K562 (cell line): ENCODE measurements around the gene LCE7A. TPM values are rescaled to one million over a fixed set of nuclear protein-coding genes. Genes with fewer than 3 reads are reported as not detected.

Experiments used
- ATAC-seq: fragments of 200-7000 bp; cut with Tn5 transposase; 3 replicates; pipeline ENCODE4 v1.9.1; 2020; ENCODE audit warnings: moderate library complexity
- BruUV-seq: library from RNA; stranded (reverse); fragments of 400-500 nt; replicated peaks from 2 replicates; lab custom pipeline; 2021; lab: Mats Ljungman, UMichigan
- CTCF ChIA-PET: fragments of 300-600 bp; formaldehyde crosslinking; extraction: SDS; loops from one replicate; lab custom pipeline; 2021; ENCODE audit warnings: low intra/inter-chr PET ratio; lab: Yijun Ruan, JAX
- POLR2A ChIA-PET: fragments of 300-600, 350-650 bp; sonication (Branson Sonifier 250); formaldehyde crosslinking; extraction: SDS; loops from one replicate; lab custom pipeline; 2021; ENCODE audit warnings: antibody characterized with exemption, inconsistent platforms; lab: Yijun Ruan, JAX
- DNase-seq, 4 experiments: peaks; one replicate each; pipeline versions ENCODE4 v3.0.0 to v3.0.0-alpha.2; 2011 to 2018; ENCODE audit warnings: low spot score in 3 of 4, mixed read lengths in 3 of 4; ENCODE audit errors: extremely low read depth in 1 of 4
- FAIRE-seq: peaks from 2 replicates; lab custom pipeline; 2011; peaks lifted over from hg19 to GRCh38; lab: Jason Lieb, UNC
- H2AFZ ChIP-seq: 2 replicates; pipeline ENCODE4 v1.6.0; 2011; ENCODE audit warnings: low read depth, low read length, control low read depth, inconsistent platforms
- H3K27ac ChIP-seq: fragments of 200-600 bp; 3 replicates; pipeline ENCODE4 v1.8.0; 2011; ENCODE audit warnings: low read depth, mild to moderate bottlenecking, control low read depth, inconsistent platforms, low read length, moderate library complexity, mixed read lengths; ENCODE audit errors: extremely low read depth
- H3K27me3 ChIP-seq, 2 experiments: fragments of 300-600 bp in 1 of 2; 2 replicates in 1 of 2; 3 replicates in 1 of 2; pipeline versions ENCODE4 v1.6.0 to v1.8.0; 2011; ENCODE audit warnings: inconsistent platforms in 2 of 2, low read length in 2 of 2, mild to moderate bottlenecking in 1 of 2, mixed read lengths in 1 of 2, moderate library complexity in 1 of 2; ENCODE audit not compliant: control insufficient read depth in 2 of 2, insufficient read depth in 2 of 2
- H3K36me3 ChIP-seq: fragments of 300-600 bp; 3 replicates; pipeline ENCODE4 v1.8.0; 2011; ENCODE audit warnings: mild to moderate bottlenecking, low read length, inconsistent platforms; ENCODE audit not compliant: control insufficient read depth, insufficient read depth
- H3K4me1 ChIP-seq, 2 experiments: fragments of 200-600 bp in 1 of 2; replicated peaks in 1 of 2; 2 replicates in 1 of 2; 3 replicates in 1 of 2; pipeline versions ENCODE4 v1.5.1 to v1.8.0; 2011; ENCODE audit warnings: inconsistent platforms in 2 of 2, low read length in 2 of 2, mild to moderate bottlenecking in 1 of 2, mixed read lengths in 1 of 2, moderate library complexity in 1 of 2; ENCODE audit not compliant: control insufficient read depth in 2 of 2, insufficient read depth in 2 of 2
- H3K4me2 ChIP-seq: 2 replicates; pipeline ENCODE4 v1.6.1; 2011; ENCODE audit warnings: low read length, control low read depth, inconsistent platforms, mixed read lengths; ENCODE audit not compliant: insufficient read depth
- H3K4me3 ChIP-seq: fragments of 200-600 bp; sonication (generic), shearing (Covaris generic); 2 replicates; pipeline ENCODE4 v1.5.1; 2016; ENCODE audit warnings: control low read depth, inconsistent platforms
- H3K79me2 ChIP-seq: fragments of 200-600 bp; 3 replicates; pipeline ENCODE4 v1.8.0; 2011; ENCODE audit warnings: low read length, inconsistent platforms; ENCODE audit not compliant: control insufficient read depth, insufficient read depth
- H3K9ac ChIP-seq, 2 experiments: 2 replicates each; pipeline versions ENCODE4 v1.6.0 to v1.6.1; 2011; ENCODE audit warnings: low read depth in 2 of 2, low read length in 2 of 2, control low read depth in 1 of 2, inconsistent platforms in 1 of 2, mild to moderate bottlenecking in 1 of 2, mixed read lengths in 1 of 2; ENCODE audit not compliant: insufficient read depth in 1 of 2
- H3K9me1 ChIP-seq: one replicate; pipeline ENCODE4 v1.6.0; 2011; ENCODE audit warnings: inconsistent platforms, mild to moderate bottlenecking, low read length, moderate library complexity; ENCODE audit not compliant: control insufficient read depth, insufficient read depth
- H3K9me3 ChIP-seq: replicated peaks from 2 replicates; pipeline ENCODE4 v1.5.1; 2011; ENCODE audit warnings: low read depth, low read length, inconsistent platforms; ENCODE audit not compliant: control insufficient read depth, insufficient read depth
- H4K20me1 ChIP-seq: replicated peaks from 2 replicates; pipeline ENCODE4 v1.6.1; 2011; ENCODE audit warnings: low read length, inconsistent platforms, mixed read lengths; ENCODE audit not compliant: control insufficient read depth, insufficient read depth
- ETS2 ChIP-seq: IDR thresholded peaks from 2 replicates; pipeline ENCODE4 v1.6.1; 2016; ENCODE audit warnings: borderline replicate concordance, missing genetic modification characterization, mild to moderate bottlenecking, moderate library complexity, missing compliant biosample characterization; ENCODE audit not compliant: poor library complexity, severe bottlenecking
- MBD2 ChIP-seq: sonication (generic); IDR thresholded peaks from 2 replicates; pipeline ENCODE4 v1.6.1; 2016; ENCODE audit warnings: low read depth, borderline replicate concordance
- MEF2A ChIP-seq: IDR thresholded peaks from 2 replicates; pipeline ENCODE4 v1.6.1; 2011; ENCODE audit warnings: low read depth, mild to moderate bottlenecking, low read length, moderate library complexity; ENCODE audit not compliant: control insufficient read depth
- NCOA4 ChIP-seq: fragments of 450-650 bp; IDR thresholded peaks from 2 replicates; pipeline ENCODE4 v1.6.1; 2018; ENCODE audit warnings: mild to moderate bottlenecking; ENCODE audit not compliant: partially characterized antibody
- TOE1 ChIP-seq, 2 experiments: fragments of 450-650 bp in 1 of 2; sonication (generic) in 1 of 2; formaldehyde crosslinking in 1 of 2; IDR thresholded peaks; 2 replicates each; pipeline versions ENCODE4 v1.7.1 to v1.8.0; 2016 to 2022; ENCODE audit warnings: borderline replicate concordance in 2 of 2, mild to moderate bottlenecking in 2 of 2, antibody characterized with exemption in 1 of 2, inconsistent platforms in 1 of 2, low read depth in 1 of 2, missing genetic modification reagents in 1 of 2, moderate library complexity in 1 of 2
- WGBS: fragments of 100-300 bp; shearing (Covaris generic); methylation state at CpG from one replicate; pipeline ENCODE4 v1.1.6; 2016; ENCODE audit warnings: low coverage, mixed read lengths; ENCODE audit not compliant: insufficient coverage; ENCODE audit errors: missing lambda C conversion rate; 5-methylcytosine and 5-hydroxymethylcytosine counted together
- in situ Hi-C: fragments of 300-500 bp; cut with MboI; formaldehyde crosslinking; loops from 4 replicates; pipeline ENCODE4 v1.15.0; 2018; ENCODE audit warnings: inconsistent platforms, mixed read lengths
- intact Hi-C: fragments of 100-400 bp; cut with micrococcal nuclease; formaldehyde crosslinking; loops from 2 replicates; pipeline ENCODE4 v1.14.2; 2022
- polyA plus RNA-seq, 8 experiments: library from polyadenylated mRNA; depleted of rRNA in 4 of 8; stranded (reverse) in 5 of 8; unstranded in 3 of 8; fragments of >200 nt; fragmentation: Nextera tagmentation in 2 of 8; fragmentation: Illumina TruSeq in 1 of 8; extraction: Ambion mirVana in 2 of 8; extraction: Trizol in 1 of 8; gene quantifications; 2 replicates each; pipeline versions ENCODE4 v1.2.1 to v1.2.3, GENCODE V29; 2011 to 2014; ENCODE audit warnings: inconsistent platforms in 1 of 8, missing spikeins in 1 of 8
- total RNA-seq, 7 experiments: library from RNA; depleted of rRNA in 6 of 7; stranded (reverse); fragments of >200 nt in 6 of 7; fragmentation: Illumina TruSeq in 2 of 7; extraction: Trizol in 2 of 7; gene quantifications; 2 replicates each; pipeline versions ENCODE4 v1.2.1 to v1.2.3, GENCODE V29; 2011 to 2021; ENCODE audit warnings: low replicate concordance in 1 of 7
- TF ChIP-seq, protein P1 (sequence below): fragments of 450-650 bp; IDR thresholded peaks from 2 replicates; pipeline ENCODE4 v1.6.1; 2014; ENCODE audit warnings: low read depth, mild to moderate bottlenecking, moderate library complexity, borderline replicate concordance
- TF ChIP-seq, protein P2 (sequence below): fragments of 200-400 bp; formaldehyde crosslinking; IDR thresholded peaks from 2 replicates; pipeline ENCODE4 v1.6.1; 2017; ENCODE audit warnings: mild to moderate bottlenecking, low read depth, low read length, moderate library complexity
- TF ChIP-seq, protein P3 (sequence below): sonication (generic); formaldehyde crosslinking; IDR thresholded peaks from 2 replicates; pipeline ENCODE4 v1.8.1; 2022; ENCODE audit warnings: missing genetic modification reagents

Gene LCE7A
- total and polyA plus RNA-seq, 9 of the 15 experiments (the other 6 are each of a cell fraction or from before 2014, with no cell fraction given): not detected

DNA sequence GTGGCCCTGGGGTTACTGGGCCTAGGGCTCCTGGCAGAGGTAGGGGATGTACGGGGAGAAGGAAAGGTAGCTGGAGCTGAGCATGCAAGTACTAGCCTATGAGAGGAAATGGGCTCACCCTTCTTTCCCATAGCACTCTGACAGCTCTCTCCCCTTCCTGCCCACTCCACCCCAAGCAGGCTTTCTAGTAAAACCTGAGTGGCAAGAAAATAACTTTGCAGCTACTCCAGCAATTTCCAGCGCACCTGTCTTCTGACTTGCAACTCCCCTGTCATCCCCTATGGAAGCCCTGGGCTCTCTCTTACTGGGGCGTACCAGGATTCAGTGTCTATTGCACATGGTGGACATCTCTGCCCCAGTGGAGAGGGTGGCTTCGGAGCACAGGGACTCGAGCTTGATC lies 41.8 kb downstream of the LCE7A start (continued):
- TF ChIP-seq MEF2A (no peak), TOE1 (IDR thresholded peaks at IDR 0.05; ENCODE audit: borderline replicate concordance) (no peak), TOE1 (CRISPR knock-in tag; IDR thresholded peaks at IDR 0.05; ENCODE audit: borderline replicate concordance, low read depth) (no peak), ETS2 (tag) (no peak), NCOA4 (no peak)
- TF ChIP-seq, protein P1, sequence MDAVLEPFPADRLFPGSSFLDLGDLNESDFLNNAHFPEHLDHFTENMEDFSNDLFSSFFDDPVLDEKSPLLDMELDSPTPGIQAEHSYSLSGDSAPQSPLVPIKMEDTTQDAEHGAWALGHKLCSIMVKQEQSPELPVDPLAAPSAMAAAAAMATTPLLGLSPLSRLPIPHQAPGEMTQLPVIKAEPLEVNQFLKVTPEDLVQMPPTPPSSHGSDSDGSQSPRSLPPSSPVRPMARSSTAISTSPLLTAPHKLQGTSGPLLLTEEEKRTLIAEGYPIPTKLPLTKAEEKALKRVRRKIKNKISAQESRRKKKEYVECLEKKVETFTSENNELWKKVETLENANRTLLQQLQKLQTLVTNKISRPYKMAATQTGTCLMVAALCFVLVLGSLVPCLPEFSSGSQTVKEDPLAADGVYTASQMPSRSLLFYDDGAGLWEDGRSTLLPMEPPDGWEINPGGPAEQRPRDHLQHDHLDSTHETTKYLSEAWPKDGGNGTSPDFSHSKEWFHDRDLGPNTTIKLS: no peak

DNA sequence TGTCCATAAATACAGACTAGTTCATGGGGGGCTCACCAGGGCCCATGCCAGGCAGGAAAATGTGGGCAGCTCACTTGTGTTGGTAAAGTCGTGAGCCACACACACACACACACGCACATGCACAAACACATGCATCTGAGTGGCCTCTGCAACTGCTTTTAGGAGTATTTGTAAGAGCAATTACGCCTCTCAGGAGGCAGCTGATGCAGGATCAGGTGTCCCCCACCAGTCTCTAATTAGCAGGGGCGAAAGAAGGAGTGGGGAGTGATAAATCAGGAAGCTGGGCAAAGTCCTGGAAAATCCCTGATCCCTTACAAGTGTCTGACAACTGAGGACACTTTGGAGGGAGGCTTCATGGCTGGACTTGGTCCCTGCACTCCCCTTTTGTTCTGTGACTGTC lies 42.8 kb downstream of the LCE7A start:
- no peak overlapping the region for H3K4me3 ChIP-seq
- no peaks in the 10 kb centered on the region for H3K4me1 ChIP-seq
- no peak for ATAC-seq
- H3K36me3 ChIP-seq: no peaks in the 10 kb centered on the region
- TF ChIP-seq, protein P2, sequence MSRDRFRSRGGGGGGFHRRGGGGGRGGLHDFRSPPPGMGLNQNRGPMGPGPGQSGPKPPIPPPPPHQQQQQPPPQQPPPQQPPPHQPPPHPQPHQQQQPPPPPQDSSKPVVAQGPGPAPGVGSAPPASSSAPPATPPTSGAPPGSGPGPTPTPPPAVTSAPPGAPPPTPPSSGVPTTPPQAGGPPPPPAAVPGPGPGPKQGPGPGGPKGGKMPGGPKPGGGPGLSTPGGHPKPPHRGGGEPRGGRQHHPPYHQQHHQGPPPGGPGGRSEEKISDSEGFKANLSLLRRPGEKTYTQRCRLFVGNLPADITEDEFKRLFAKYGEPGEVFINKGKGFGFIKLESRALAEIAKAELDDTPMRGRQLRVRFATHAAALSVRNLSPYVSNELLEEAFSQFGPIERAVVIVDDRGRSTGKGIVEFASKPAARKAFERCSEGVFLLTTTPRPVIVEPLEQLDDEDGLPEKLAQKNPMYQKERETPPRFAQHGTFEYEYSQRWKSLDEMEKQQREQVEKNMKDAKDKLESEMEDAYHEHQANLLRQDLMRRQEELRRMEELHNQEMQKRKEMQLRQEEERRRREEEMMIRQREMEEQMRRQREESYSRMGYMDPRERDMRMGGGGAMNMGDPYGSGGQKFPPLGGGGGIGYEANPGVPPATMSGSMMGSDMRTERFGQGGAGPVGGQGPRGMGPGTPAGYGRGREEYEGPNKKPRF: no peak
- TF ChIP-seq MBD2: no peak
- TF ChIP-seq, protein P3, sequence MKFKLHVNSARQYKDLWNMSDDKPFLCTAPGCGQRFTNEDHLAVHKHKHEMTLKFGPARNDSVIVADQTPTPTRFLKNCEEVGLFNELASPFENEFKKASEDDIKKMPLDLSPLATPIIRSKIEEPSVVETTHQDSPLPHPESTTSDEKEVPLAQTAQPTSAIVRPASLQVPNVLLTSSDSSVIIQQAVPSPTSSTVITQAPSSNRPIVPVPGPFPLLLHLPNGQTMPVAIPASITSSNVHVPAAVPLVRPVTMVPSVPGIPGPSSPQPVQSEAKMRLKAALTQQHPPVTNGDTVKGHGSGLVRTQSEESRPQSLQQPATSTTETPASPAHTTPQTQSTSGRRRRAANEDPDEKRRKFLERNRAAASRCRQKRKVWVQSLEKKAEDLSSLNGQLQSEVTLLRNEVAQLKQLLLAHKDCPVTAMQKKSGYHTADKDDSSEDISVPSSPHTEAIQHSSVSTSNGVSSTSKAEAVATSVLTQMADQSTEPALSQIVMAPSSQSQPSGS (CRISPR knock-in tag): no peak
- H3K27ac ChIP-seq: no peak overlapping the region
- no peaks in the 10 kb centered on the region for H3K9me3 ChIP-seq
- no peak overlapping the region for H2AFZ ChIP-seq
- no peak overlapping the region for H3K4me2 ChIP-seq
- ChIA-PET POLR2A (no interaction called here), CTCF (no interaction called here)
- intact Hi-C loops (no loop called here), in situ Hi-C loops (no loop called here)
- H4K20me1 ChIP-seq: no peaks in the 10 kb centered on the region
- 0 out of 5 replicates have a peak, but pooled peaks cover 0 to 4% of the 10 kb centered on the region in 2 experiments for H3K27me3 ChIP-seq
- WGBS: 2% methylated on average over 4 of the region's 4 CpGs
- no peaks in the 10 kb centered on the region for H3K9me1 ChIP-seq
- H3K79me2 ChIP-seq: no peaks in the 10 kb centered on the region
- no peak overlapping the region for H3K9ac ChIP-seq
- DNase-seq: no peak
- no TSS peak for BruUV-seq
- FAIRE-seq: no peak
